MCF 10A (cell line): ENCODE measurements around the gene PON3. TPM values are rescaled to one million over a fixed set of nuclear protein-coding genes. Genes with fewer than 3 reads are reported as not detected.

Source experiments
- BruUV-seq: library from RNA; stranded (reverse); fragments of 400-500 nt; replicated peaks from 2 replicates; lab custom pipeline; 2021; lab: Mats Ljungman, UMichigan
- CTCF ChIA-PET: fragments of 300-600 bp; sonication (Branson Sonifier 250); formaldehyde crosslinking; extraction: SDS; loops from one replicate; lab custom pipeline; 2021; ENCODE audit warnings: antibody characterized with exemption, inconsistent platforms; lab: Yijun Ruan, JAX
- POLR2A ChIA-PET: fragments of 300-600, 350-650 bp; sonication (Branson Sonifier 250); formaldehyde crosslinking; extraction: SDS; loops from one replicate; lab custom pipeline; 2020; ENCODE audit warnings: antibody characterized with exemption, inconsistent platforms; lab: Yijun Ruan, JAX
- DNase-seq: peaks from one replicate; pipeline ENCODE4 v3.0.0-alpha.2; 2018; ENCODE audit not compliant: unreplicated experiment
- H3K27ac Mint-ChIP-seq: one replicate; pipeline ENCODE4 v1.8.0; 2022; ENCODE audit warnings: mild to moderate bottlenecking, low read depth, mixed read lengths; ENCODE audit not compliant: unreplicated experiment
- H3K27me3 Mint-ChIP-seq: one replicate; pipeline ENCODE4 v1.8.0; 2022; ENCODE audit warnings: mixed read lengths; ENCODE audit not compliant: insufficient read depth, unreplicated experiment
- H3K36me3 Mint-ChIP-seq: one replicate; pipeline ENCODE4 v1.8.0; 2022; ENCODE audit warnings: mild to moderate bottlenecking, moderate library complexity, mixed read lengths; ENCODE audit not compliant: insufficient read depth, unreplicated experiment
- H3K4me1 Mint-ChIP-seq: one replicate; pipeline ENCODE4 v1.8.0; 2022; ENCODE audit warnings: mixed read lengths; ENCODE audit not compliant: insufficient read depth, unreplicated experiment
- H3K4me3 Mint-ChIP-seq: one replicate; pipeline ENCODE4 v1.8.0; 2022; ENCODE audit warnings: mild to moderate bottlenecking, moderate library complexity, mixed read lengths; ENCODE audit not compliant: unreplicated experiment
- H3K9me3 Mint-ChIP-seq: one replicate; pipeline ENCODE4 v1.8.0; 2022; ENCODE audit warnings: mixed read lengths; ENCODE audit not compliant: unreplicated experiment
- CTCF ChIP-seq: fragments of 200-600 bp; IDR thresholded peaks from one replicate; pipeline ENCODE4 v1.8.0; 2022; ENCODE audit warnings: antibody characterized with exemption, mild to moderate bottlenecking; ENCODE audit not compliant: unreplicated experiment
- intact Hi-C: fragments of 100-400 bp; cut with micrococcal nuclease; formaldehyde crosslinking; loops from 2 replicates; pipeline ENCODE4 v1.14.1; 2022
- total RNA-seq: library from RNA; stranded (reverse); gene quantifications from 2 replicates; pipeline ENCODE4 v1.2.3, GENCODE V29; 2022

Gene PON3
- total RNA-seq, 1 experiment from 2014 or later, result not detected

- ChIA-PET POLR2A (no interaction called here), CTCF (interaction anchor here (0.9 kb wide), 1 partner anchor 80 kb away, joined by 4 read pairs; no protein-coding TSS in a partner anchor)
- DNase-seq, result no peak
- Mint-ChIP-seq H3K9me3 (peaks cover 9% of the 10 kb centered on the region), H3K4me3 (no peak overlapping the region), H3K4me1 (peaks cover 5% of the 10 kb centered on the region), H3K36me3 (no peaks in the 10 kb centered on the region), H3K27ac (no peak overlapping the region), H3K27me3 (peaks cover 29% of the 10 kb centered on the region)
- intact Hi-C loops, result no loop called here
- BruUV-seq, result no TSS peak
- TF ChIP-seq CTCF, result no peak
Observed at GRCh38 chr7:95327356-95327755, 68.8 kb downstream of the PON3 start.

GRCh38 chr7:95324431-95324830 is 71.7 kb downstream of the PON3 start, which contains the start of gene PON1:
PON1 (minus strand) TSS chr7:95324532; CDS start chr7:95324475, 57 bp downstream.
- no peaks in the 10 kb centered on the region for H3K4me1 Mint-ChIP-seq
- no peak within 1 kb of the TSS for H3K4me3 Mint-ChIP-seq
- no peaks in the 10 kb centered on the region for H3K36me3 Mint-ChIP-seq
- no peak for DNase-seq
- H3K27ac Mint-ChIP-seq, result no peak within 1 kb of the TSS
- TF ChIP-seq CTCF, result no peak
- POLR2A ChIA-PET, result no interaction called here
- intact Hi-C loops, result no loop called here
- peaks cover 18% of the 10 kb centered on the region for H3K27me3 Mint-ChIP-seq
- H3K9me3 Mint-ChIP-seq, result peaks cover 9% of the 10 kb centered on the region
- BruUV-seq, result no TSS peak
- CTCF ChIA-PET, result interaction anchor here (0.6 to 1.1 kb wide), 2 partner anchors 8 kb away, joined by 3 to 4 read pairs; no protein-coding TSS in a partner anchor

- BruUV-seq, result no TSS peak
- Mint-ChIP-seq H3K4me3 (no peak overlapping the region), H3K27ac (no peak overlapping the region), H3K27me3 (peaks cover 18% of the 10 kb centered on the region), H3K9me3 (peaks cover 9% of the 10 kb centered on the region), H3K36me3 (no peaks in the 10 kb centered on the region), H3K4me1 (no peaks in the 10 kb centered on the region)
- DNase-seq, result no peak
- intact Hi-C loops, result no loop called here
- CTCF ChIA-PET, result interaction anchor here (0.5 to 1.5 kb wide), 4 partner anchors 37 to 367 kb away, joined by 3 to 4 read pairs (median 3); no protein-coding TSS in a partner anchor
- POLR2A ChIA-PET, result no interaction called here
- TF ChIP-seq CTCF, result no peak
Observed at GRCh38 chr7:95323410-95324129, 72.6 kb downstream of the PON3 start.

- TF ChIP-seq CTCF, result no peak
- H3K4me3 Mint-ChIP-seq, result no peak overlapping the region
- intact Hi-C loops, result no loop called here
- ChIA-PET POLR2A (no interaction called here), CTCF (interaction anchor here (0.6 to 1.5 kb wide), 3 partner anchors 36 to 367 kb away, joined by 3 to 4 read pairs (median 3); no protein-coding TSS in a partner anchor)
- peaks cover 18% of the 10 kb centered on the region for H3K27me3 Mint-ChIP-seq
- H3K9me3 Mint-ChIP-seq, result peaks cover 9% of the 10 kb centered on the region
- no peaks in the 10 kb centered on the region for H3K36me3 Mint-ChIP-seq
- no peak overlapping the region for H3K27ac Mint-ChIP-seq
- DNase-seq, result no peak
- H3K4me1 Mint-ChIP-seq, result no peaks in the 10 kb centered on the region
- no TSS peak for BruUV-seq
Observed at GRCh38 chr7:95322854-95323253, 73.3 kb downstream of the PON3 start.
